Suprapubic skin (tissue), 3 donors: ENCODE results near the gene ABCC1.

Experiments
- POLR2A ChIP-seq, 2 donors: fragments of 450-650 bp; IDR thresholded peaks; one replicate each; pipeline ENCODE4 v1.6.1; 2017; ENCODE audit warnings: antibody characterized with exemption in 2 of 2, mild to moderate bottlenecking in 2 of 2, moderate library complexity in 2 of 2
- TF ChIP-seq, protein P1 (sequence below), 2 donors: fragments of 200-600 bp in 1 of 2; fragments of 450-650 bp in 1 of 2; sonication (generic) in 1 of 2; IDR thresholded peaks; one replicate each; pipeline ENCODE4 v1.5.1; 2016 to 2019; ENCODE audit warnings: antibody characterized with exemption in 2 of 2, mild to moderate bottlenecking in 1 of 2, moderate library complexity in 1 of 2

DNA sequence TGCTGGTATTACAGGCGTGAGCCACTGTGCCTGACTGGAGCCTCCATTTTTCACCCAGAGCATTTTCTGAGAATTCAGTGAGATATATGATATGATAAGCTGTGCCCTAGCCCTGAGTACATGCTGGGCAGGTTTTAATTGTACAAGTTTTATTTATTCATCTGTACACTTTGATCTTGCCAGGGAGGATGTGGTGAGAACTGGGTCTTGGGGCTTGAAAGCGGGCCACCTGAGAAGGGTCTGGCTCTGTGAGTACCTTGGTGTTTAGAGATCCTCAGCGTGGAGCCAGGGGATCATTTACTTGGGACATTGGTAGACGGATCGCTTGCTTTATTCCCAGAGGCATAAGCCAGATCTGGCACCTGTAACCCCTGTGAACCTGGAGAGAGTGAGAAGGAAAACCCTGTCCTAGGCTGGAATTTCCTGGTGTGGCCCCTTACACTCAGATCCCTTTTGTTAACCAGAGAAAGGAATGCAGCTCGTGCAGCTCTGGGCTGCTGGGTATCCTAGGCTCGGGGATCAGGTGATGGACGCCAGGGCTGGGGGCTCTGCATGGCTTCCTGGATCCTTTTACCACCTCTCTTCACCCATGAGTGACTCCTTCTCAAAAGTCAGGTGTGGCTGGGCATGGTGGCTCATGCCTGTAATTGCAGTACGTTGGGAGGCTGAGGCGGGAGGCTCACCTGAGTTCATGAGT is 91.9 kb downstream of the ABCC1 start:
- TF ChIP-seq, protein P1, sequence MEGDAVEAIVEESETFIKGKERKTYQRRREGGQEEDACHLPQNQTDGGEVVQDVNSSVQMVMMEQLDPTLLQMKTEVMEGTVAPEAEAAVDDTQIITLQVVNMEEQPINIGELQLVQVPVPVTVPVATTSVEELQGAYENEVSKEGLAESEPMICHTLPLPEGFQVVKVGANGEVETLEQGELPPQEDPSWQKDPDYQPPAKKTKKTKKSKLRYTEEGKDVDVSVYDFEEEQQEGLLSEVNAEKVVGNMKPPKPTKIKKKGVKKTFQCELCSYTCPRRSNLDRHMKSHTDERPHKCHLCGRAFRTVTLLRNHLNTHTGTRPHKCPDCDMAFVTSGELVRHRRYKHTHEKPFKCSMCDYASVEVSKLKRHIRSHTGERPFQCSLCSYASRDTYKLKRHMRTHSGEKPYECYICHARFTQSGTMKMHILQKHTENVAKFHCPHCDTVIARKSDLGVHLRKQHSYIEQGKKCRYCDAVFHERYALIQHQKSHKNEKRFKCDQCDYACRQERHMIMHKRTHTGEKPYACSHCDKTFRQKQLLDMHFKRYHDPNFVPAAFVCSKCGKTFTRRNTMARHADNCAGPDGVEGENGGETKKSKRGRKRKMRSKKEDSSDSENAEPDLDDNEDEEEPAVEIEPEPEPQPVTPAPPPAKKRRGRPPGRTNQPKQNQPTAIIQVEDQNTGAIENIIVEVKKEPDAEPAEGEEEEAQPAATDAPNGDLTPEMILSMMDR (IDR thresholded peaks at IDR 0.05), result no peak
- no peak for TF ChIP-seq POLR2A (IDR thresholded peaks at IDR 0.05)
